Measurements from ENCODE around the gene SFXN5.

- no peak for TF ChIP-seq CBX2 (IDR thresholded peaks at IDR 0.05; ENCODE audit: borderline replicate concordance, low read depth)
- TF ChIP-seq CTCF (IDR thresholded peaks at IDR 0.05): no peak
- no peak for TF ChIP-seq POLR2A (IDR thresholded peaks at IDR 0.05; ENCODE audit: low read length)
- no peak for TF ChIP-seq KDM5A (IDR thresholded peaks at IDR 0.05)
- no peak for TF ChIP-seq E2F6 (IDR thresholded peaks at IDR 0.05; ENCODE audit: borderline replicate concordance, low read depth)
- TF ChIP-seq GATA3 (IDR thresholded peaks at IDR 0.05; ENCODE audit: borderline replicate concordance): no peak
- TF ChIP-seq RFX5 (IDR thresholded peaks at IDR 0.05): no peak
- no peak for TF ChIP-seq EP300 (IDR thresholded peaks at IDR 0.05)
- TF ChIP-seq CEBPB (IDR thresholded peaks at IDR 0.05): no peak
- no peak for TF ChIP-seq CHD4 (IDR thresholded peaks at IDR 0.05; ENCODE audit: borderline replicate concordance)
- no peak for TF ChIP-seq SMC3 (IDR thresholded peaks at IDR 0.05)
- TF ChIP-seq HES2 (IDR thresholded peaks at IDR 0.05): no peak
Observed at GRCh38 chr2:72991980-72992733, 79.4 kb downstream of the SFXN5 start.
